Measurements from ENCODE around the gene COBL. TPM values are rescaled to one million over a fixed set of nuclear protein-coding genes. Genes with fewer than 3 reads are reported as not detected.

Gene COBL
- total and polyA plus RNA-seq, 2 donors (not counting 3 experiments of a cell fraction or from before 2014, with no cell fraction given): 0.11 TPM; not detected in 1

DNA sequence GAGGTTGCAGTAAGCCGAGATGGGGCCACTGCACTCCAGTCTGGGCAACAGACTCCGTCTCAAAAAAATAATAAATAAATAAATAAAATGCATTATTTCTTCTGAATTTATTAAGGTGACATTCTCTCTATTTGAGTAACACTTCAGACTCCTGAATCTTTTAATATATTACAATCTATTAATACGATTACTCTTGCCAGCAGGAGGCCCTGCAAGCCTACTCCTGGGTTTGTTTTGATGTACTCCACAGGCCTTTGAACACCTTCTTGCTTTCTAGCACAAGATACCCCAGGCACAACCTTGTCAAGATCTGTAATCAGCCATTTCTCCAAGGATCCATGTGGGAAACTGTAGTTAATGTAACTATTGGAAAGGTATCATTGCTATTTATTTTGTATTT, 63.5 kb downstream of the COBL start:
- Histone ChIP-seq H3K36me3 (ENCODE audit: control insufficient read depth in 2 of 2, extremely low read depth in 1 of 2, insufficient read depth in 2 of 2, low read length in 2 of 2) (no peaks in the 10 kb centered on the region), H3K9me3 (replicated peaks; ENCODE audit: control insufficient read depth, insufficient read depth, low read length) (no peaks in the 10 kb centered on the region), H3K4me3 (replicated peaks in 1 of 3; ENCODE audit: insufficient read depth in 1 of 3, low read depth in 1 of 3, low read length in 3 of 3) (no peak overlapping the region), H4K20me1 (replicated peaks; ENCODE audit: control insufficient read depth, extremely low read depth, insufficient read depth, low read length) (no peaks in the 10 kb centered on the region), H3K4me1 (ENCODE audit: control insufficient read depth, extremely low read depth, insufficient read depth, low read length) (no peaks in the 10 kb centered on the region), H3K27ac (ENCODE audit: insufficient read depth, low read depth, low read length) (no peak overlapping the region), H3K79me2 (ENCODE audit: control insufficient read depth, insufficient read depth, low read length) (no peaks in the 10 kb centered on the region), H3K9ac (replicated peaks; ENCODE audit: extremely low read depth, insufficient read depth, low read length) (no peak overlapping the region), H3K9me1 (replicated peaks; ENCODE audit: control insufficient read depth, extremely low read depth, insufficient read depth, low read length) (no peaks in the 10 kb centered on the region), H3K27me3 (ENCODE audit: control insufficient read depth in 2 of 2, insufficient read depth in 2 of 2, low read length in 2 of 2) (no peaks in the 10 kb centered on the region), H2AFZ (ENCODE audit: low read depth, low read length) (no peak overlapping the region), H3K4me2 (ENCODE audit: insufficient read depth, low read length) (no peak overlapping the region)
- no peak for DNase-seq (ENCODE audit: low read depth, low spot score)
- POLR2A ChIA-PET: no interaction called here
- BruUV-seq (replicated peaks): no TSS peak
- dilution Hi-C loops (cut with MboI; ENCODE audit: extremely low pct_ligation_motif_present, low sequenced_read_pairs) (no loop called here), intact Hi-C loops (cut with micrococcal nuclease) (no loop called here)
- FAIRE-seq: no peak
- TF ChIP-seq MYC (IDR thresholded peaks at IDR 0.05; ENCODE audit: low read depth, low read length) (no peak), GATA2 (IDR thresholded peaks at IDR 0.05; ENCODE audit: insufficient read depth, insufficient read length, low read depth, low read length) (no peak), FOS (IDR thresholded peaks at IDR 0.05; ENCODE audit: borderline replicate concordance, insufficient read depth, low read length) (no peak), JUN (IDR thresholded peaks at IDR 0.05; ENCODE audit: borderline replicate concordance, insufficient read depth, insufficient read length, low read depth) (no peak), POLR2A (IDR thresholded peaks at IDR 0.05; ENCODE audit: low read depth, low read length) (no peak), POLR2AphosphoS5 (IDR thresholded peaks at IDR 0.05; ENCODE audit: insufficient read depth, low read depth, low read length) (no peak), EZH2 (IDR thresholded peaks at IDR 0.05; ENCODE audit: borderline replicate concordance, low read depth, low read length, severe bottlenecking) (no peak)
- TF ChIP-seq, protein P1, sequence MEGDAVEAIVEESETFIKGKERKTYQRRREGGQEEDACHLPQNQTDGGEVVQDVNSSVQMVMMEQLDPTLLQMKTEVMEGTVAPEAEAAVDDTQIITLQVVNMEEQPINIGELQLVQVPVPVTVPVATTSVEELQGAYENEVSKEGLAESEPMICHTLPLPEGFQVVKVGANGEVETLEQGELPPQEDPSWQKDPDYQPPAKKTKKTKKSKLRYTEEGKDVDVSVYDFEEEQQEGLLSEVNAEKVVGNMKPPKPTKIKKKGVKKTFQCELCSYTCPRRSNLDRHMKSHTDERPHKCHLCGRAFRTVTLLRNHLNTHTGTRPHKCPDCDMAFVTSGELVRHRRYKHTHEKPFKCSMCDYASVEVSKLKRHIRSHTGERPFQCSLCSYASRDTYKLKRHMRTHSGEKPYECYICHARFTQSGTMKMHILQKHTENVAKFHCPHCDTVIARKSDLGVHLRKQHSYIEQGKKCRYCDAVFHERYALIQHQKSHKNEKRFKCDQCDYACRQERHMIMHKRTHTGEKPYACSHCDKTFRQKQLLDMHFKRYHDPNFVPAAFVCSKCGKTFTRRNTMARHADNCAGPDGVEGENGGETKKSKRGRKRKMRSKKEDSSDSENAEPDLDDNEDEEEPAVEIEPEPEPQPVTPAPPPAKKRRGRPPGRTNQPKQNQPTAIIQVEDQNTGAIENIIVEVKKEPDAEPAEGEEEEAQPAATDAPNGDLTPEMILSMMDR (IDR thresholded peaks at IDR 0.05; ENCODE audit: extremely low read depth in 1 of 2, insufficient read depth in 1 of 2, low read depth in 1 of 2, low read length in 2 of 2): no peak
- TF ChIP-seq, protein P2, sequence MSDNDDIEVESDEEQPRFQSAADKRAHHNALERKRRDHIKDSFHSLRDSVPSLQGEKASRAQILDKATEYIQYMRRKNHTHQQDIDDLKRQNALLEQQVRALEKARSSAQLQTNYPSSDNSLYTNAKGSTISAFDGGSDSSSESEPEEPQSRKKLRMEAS (IDR thresholded peaks at IDR 0.05; ENCODE audit: insufficient read depth, insufficient read length): no peak
- CTCF ChIA-PET: no interaction called here
